Stimulated activated naive CD8-positive, alpha-beta T cell treated with anti-CD3 and anti-CD28 coated beads, Interleukin-15, Interleukin-2, amounts not matched to agents 100 U/mL and 50 U/mL, for 24 hours (primary cell): ENCODE results near the gene INKA1.

Experiments
- ATAC-seq: fragments of 150-1000 bp; cut with Tn5 transposase; one replicate; pipeline ENCODE4 v1.10.0; 2021
- DNase-seq: peaks from one replicate; pipeline ENCODE4 v3.0.0; 2021

INKA1 gene

GRCh38 chr3:49786357-49787181 is 16.5 kb upstream of the INKA1 start, which contains the start of gene IP6K1:
Gene IP6K1, minus strand, starts transcription at chr3:49786542. Its CDS starts 38,502 bp downstream, at chr3:49748040.
- DNase-seq, result peak; percentile 99
- peak; percentile 100 for ATAC-seq

GRCh38 chr3:49787182-49787464 is 15.9 kb upstream of the INKA1 start:
- DNase-seq, result no peak
- no peak for ATAC-seq

GRCh38 chr3:49787536-49787935 is 15.5 kb upstream of the INKA1 start:
- DNase-seq, result no peak
- ATAC-seq, result no peak

GRCh38 chr3:49788056-49788455 is 15.0 kb upstream of the INKA1 start:
- ATAC-seq (no peak), DNase-seq (no peak)

GRCh38 chr3:49790626-49791411 is 12.2 kb upstream of the INKA1 start:
- ATAC-seq, result no peak
- DNase-seq, result no peak

GRCh38 chr3:49791571-49791970 is 11.5 kb upstream of the INKA1 start:
- ATAC-seq (no peak), DNase-seq (no peak)

GRCh38 chr3:49792371-49793150 is 10.5 kb upstream of the INKA1 start:
- no peak for ATAC-seq
- DNase-seq, result no peak

GRCh38 chr3:49793486-49794085 is 9.5 kb upstream of the INKA1 start:
- DNase-seq (no peak), ATAC-seq (no peak)

- ATAC-seq, result no peak
- no peak for DNase-seq
These were observed 8.6 kb upstream of the INKA1 start for GRCh38 chr3:49794431-49794830.

GRCh38 chr3:49794926-49795905 is 7.8 kb upstream of the INKA1 start:
- no peak for DNase-seq
- ATAC-seq, result no peak

- ATAC-seq, result no peak
- no peak for DNase-seq
These were observed 4.0 kb upstream of the INKA1 start for GRCh38 chr3:49799105-49799504.

GRCh38 chr3:49799761-49800160 is 3.3 kb upstream of the INKA1 start, which contains the start of gene CDHR4:
Gene CDHR4, minus strand, starts transcription at chr3:49799873. Its CDS starts 61 bp downstream, at chr3:49799812.
- DNase-seq (no peak), ATAC-seq (no peak)

GRCh38 chr3:49801160-49801559 is 1.9 kb upstream of the INKA1 start:
- ATAC-seq, result no peak
- DNase-seq, result no peak

- ATAC-seq (no peak), DNase-seq (peak; percentile 54)
These were observed 542 bp downstream of the INKA1 start for GRCh38 chr3:49803465-49804140.

GRCh38 chr3:49804141-49805041 is 1.3 kb downstream of the INKA1 start:
- ATAC-seq, result no peak
- no peak for DNase-seq

GRCh38 chr3:49805367-49805782 is 2.3 kb downstream of the INKA1 start:
- DNase-seq, result no peak
- no peak for ATAC-seq

- no peak for ATAC-seq
- DNase-seq, result peak; percentile 42
These were observed 3.0 kb downstream of the INKA1 start for GRCh38 chr3:49805897-49806701.

GRCh38 chr3:49806850-49807249 is 3.8 kb downstream of the INKA1 start:
- ATAC-seq (no peak), DNase-seq (no peak)
